Stimulated activated CD8-positive, alpha-beta memory T cell treated with anti-CD3 and anti-CD28 coated beads, Interleukin-2, amount 100 ng/mL, for 1 hour (primary cell): ENCODE results near the gene TBC1D14.

Experiments
- DNase-seq, 2 donors: peaks; one replicate each; pipeline ENCODE4 v3.0.0-alpha.2; 2020; ENCODE audit warnings: low read depth in 2 of 2

The TBC1D14 gene, protein sequence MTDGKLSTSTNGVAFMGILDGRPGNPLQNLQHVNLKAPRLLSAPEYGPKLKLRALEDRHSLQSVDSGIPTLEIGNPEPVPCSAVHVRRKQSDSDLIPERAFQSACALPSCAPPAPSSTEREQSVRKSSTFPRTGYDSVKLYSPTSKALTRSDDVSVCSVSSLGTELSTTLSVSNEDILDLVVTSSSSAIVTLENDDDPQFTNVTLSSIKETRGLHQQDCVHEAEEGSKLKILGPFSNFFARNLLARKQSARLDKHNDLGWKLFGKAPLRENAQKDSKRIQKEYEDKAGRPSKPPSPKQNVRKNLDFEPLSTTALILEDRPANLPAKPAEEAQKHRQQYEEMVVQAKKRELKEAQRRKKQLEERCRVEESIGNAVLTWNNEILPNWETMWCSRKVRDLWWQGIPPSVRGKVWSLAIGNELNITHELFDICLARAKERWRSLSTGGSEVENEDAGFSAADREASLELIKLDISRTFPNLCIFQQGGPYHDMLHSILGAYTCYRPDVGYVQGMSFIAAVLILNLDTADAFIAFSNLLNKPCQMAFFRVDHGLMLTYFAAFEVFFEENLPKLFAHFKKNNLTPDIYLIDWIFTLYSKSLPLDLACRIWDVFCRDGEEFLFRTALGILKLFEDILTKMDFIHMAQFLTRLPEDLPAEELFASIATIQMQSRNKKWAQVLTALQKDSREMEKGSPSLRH

DNA sequence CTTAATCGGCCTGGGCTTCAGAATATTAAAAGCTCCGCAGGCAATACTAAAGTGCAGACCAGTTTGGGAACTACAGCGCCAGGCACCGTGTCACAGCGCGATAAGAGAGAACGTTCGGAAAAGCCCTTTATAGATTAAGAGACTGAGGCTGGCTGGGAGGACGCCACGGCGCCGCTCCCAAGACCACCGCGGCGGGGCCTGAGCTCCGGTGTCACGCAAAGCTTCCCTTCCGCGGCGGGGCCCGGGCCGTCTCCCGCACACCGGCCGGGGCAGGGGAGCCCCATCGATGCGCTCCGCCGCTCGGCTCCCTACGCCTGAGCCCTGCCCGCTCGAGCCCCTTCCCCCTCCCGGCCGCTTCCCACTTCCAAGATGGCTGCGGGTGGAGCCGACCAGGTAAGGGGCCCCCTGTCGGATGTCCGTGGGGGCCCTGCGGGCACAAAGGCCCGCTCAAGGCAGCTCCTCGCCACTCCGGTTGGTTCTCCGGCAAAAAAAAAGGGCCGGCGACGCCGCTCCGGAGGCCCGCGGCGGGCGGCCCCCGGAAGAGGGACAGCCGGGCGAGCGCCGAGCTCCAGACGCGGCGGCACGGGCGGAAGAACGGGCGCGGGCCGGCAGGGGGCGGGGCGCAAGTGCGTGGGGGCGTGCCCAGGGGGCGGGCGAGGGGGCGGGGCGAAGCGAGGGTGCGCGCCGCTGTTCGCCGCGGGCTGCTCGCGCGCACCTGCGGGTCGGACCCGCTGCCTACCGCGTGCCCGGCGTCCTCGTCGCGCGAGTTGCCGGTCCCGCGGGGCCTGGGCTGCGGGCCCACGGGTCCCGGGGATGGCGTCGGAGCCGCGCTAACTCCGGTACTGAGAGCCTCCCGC, at the start of gene TBC1D14:
TBC1D14 (plus strand) TSS at position 714 of the 857 bp plus-strand sequence. CDS start 13,564 bp downstream, outside the sequence.
- DNase-seq: peak; percentile 68 to 76

DNA sequence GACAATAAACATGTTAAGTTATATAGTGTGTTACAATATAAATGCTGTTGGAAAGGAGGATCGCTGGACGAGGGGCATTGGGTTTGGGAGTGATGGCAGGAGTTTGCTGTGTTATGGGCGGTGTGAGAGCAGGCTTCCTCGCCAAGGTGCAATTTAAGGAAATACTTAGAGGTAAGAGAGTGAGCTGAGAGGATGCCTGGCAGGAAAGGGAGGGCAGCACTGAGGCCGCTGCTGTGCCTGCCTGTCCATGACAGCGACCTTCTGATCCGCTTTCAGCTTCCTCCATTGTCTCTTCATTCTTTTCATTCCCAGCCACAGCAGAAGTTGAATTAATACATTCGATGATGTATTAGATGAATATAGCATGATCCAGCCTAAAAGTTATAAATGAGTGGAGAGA, 41.2 kb upstream of the TBC1D14 start:
- DNase-seq: no peak

DNA sequence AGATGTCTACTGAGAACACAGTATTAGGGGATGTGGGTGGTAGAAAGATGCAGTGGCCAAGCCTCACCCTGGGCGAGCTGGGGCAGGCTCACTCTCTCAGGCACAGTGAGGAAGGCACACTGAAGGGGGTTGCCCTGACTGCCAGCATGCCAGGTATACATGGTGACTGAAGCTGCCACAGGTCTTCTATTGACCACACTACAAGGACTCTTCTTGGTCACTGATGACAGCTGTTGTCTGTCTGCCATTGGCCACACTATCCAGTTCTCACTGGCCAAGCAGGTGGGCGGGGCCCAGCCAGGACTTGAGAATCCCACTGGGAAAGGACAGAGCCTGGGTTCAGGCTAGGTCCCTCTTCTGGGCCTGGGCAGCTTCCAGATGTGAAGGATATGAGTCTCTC, 39.7 kb upstream of the TBC1D14 start:
- no peak for DNase-seq

DNA sequence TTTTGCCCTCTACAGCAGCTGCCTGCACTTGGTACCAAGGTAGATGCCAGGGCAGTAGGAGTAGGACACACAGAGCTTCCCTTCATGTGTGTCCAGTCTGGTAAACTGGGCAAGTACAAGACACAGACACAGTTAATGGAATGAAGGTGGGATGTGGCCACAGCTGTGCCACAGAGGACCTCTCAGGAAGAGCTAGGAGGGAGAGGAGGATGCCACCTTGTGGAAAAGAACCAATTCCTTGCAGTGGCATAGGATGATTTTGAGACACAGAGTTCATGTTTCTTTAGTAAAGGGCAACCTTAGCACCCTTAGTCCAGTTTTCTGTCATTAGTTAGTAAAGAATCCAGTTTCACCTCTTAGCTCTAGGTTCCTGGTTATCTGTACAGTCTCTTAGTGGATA, 36.3 kb upstream of the TBC1D14 start:
- DNase-seq: no peak

DNA sequence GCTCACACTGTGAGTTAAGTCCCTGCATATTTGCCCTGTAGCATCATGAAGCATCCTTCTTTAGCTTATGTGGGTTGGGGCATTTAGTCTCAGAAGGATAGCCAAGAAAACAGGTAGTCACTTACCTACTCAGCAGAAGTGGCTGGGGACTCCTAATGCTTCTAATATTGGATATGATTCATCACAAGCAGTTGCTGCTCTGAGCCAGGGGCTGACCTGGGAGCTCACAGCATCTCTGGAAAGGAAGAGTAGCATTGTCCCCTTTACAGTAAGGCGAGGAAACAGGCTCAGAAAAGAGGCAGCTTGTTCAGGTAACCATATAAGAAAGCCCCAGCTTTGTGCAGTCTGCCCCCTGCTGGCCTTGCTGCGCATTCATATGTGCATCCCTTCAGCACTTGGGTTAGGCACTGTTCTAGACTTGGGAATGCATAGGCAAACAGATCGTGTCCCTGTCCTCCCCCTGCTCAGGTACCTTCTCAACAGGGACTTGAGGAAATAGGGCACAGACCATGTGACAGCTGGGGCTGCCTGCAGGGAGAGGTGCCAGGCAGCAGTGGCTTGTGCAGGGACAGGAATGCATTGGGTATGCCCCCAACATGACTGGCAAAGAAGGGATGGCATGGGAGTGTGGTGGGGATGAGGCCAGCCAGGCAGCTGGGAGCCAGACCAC, 35.7 kb upstream of the TBC1D14 start:
- DNase-seq: peak; percentile 56 to 72

DNA sequence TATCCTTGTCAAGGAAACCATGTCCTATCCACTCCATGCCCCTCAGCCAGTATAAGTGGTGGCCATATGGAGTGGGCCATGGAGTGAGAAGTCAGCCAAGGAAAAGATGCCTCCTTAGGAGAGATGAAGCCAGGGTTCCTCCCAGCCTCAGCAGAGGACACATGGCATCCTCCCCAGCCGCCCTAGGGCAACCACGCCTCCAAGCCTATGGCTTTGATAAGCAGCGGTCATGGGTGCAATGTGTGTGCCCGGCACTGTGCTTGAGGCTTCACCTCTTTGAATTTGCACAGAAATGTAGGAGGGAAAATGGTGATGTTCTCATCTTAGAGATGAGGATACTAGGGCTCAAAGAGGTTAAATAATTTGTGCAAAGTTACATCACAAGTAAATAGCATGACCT, 34.6 kb upstream of the TBC1D14 start:
- no peak for DNase-seq

DNA sequence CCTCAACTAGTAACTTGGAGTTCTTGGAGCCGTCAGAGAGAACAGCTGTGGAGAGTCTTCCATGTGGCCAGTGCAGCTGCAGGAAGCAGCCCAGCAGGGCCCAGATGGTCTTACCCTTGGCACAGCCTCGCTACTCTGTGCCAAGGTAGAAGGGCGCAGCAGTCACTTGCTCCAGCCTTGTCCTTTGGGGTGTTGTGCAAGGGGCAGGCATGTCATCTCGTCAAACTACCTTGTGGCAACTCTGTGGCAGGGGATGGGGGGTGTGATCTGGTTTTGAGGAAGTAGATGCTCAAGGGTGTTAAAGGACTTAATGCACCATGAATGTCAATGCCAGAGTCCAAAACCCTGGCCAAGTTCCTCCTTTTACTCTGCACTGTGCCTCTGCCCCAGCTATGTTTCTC, 34.2 kb upstream of the TBC1D14 start:
- no peak for DNase-seq

DNA sequence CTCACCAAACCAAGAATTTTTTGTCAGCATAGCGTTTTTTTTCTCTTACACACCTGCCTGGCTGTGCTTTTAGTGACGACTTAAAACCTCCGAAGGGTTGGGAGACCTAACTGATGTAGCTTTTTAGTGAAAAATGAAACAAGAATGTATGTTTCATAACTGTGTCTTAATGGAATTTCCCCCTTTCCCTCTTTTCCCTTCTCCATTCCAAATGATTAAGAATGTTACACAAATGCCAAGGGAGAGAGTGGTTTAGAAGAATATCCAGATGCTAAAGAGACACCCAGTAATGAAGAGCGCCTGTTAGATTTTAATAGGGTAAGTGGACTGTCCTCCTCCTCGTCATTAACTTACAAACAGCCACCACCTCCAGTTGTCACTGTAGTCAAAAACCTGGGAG, 33.2 kb upstream of the TBC1D14 start:
- DNase-seq: no peak

DNA sequence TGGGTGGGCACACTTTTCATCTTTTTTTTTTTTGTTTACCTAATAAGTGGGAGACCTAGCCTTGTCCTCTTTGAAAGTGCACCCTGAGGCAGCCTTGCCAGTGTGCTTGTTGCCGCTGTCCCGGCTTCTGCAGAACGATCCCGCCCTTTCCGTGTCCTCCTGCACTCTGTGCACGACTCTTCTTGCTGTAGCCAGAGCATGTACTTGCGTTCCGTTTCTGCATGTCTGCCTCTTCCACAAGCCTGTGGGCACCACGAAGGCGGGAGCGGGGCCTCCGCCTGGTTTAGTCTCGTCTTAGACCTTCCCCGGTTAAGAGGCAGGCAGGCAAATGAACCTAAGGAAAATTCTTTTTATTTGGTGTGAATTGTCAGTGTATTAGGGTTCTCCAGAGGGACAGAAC, 32.6 kb upstream of the TBC1D14 start:
- DNase-seq: no peak

DNA sequence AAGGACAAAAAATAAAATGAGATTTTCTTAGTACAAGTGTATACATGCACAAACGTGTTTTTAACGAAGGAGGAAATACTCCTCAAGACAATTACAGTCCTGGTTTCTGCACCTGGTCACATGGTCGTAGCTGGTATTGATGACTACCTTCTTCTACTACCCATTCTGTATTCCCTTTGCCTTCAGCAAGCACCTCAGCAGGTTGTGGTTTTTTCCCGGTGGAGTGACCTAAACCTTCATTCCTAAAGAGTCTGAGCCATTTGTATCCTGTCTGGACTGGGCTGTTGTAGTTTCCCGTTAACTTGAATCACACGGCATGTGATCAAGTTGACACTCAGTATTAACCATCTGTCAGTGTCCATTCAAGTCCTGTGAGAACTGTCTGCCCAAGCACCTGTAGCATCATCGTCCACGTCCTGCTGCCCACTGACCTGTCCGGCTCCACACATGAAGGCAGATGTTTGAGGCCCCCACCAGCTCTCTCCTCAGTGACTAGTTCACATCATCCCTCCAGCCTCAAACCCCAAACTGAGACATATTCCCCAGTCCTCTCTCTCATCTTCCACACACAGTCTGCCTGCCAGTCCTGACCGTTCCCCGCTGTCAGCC, 31.1 kb upstream of the TBC1D14 start:
- DNase-seq: no peak

DNA sequence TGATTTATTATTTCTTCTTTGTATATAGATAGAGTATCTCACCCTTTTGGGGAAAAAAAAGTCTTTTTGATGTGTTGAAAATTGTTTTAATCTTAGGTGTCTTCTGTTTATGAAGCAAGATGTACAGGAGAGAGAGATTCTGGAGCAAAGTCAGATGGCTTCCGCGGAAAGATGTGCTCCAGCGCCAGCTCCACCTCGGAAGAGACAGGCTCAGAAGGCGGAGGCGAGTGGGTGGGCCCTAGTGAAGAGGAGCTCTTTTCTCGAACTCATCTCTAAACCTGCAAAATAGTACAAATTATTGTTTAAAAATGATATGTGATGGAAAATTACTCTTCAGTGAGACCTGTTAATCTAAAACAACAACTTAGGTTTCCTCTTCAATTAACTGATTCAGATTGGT, 28.9 kb upstream of the TBC1D14 start:
- DNase-seq: no peak

DNA sequence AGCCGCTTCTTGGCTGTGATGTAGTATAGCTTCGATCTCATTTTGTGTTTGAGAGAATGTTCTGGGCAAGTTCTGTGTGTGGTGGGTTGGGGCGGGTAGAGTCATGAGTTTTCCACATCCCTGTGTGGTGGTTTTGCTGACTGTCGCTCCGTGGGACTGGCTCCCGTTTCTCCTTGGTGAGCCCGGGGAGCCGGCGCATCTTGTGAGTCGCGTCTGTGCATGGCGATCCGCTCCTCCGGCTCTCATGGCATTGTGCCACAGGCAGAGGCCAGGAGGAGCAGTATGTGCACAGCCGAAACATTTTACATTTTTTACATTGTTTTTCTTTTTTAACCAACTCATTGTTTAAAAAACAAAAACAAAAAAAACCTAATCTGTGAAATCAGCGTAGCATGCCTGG, 27.7 kb upstream of the TBC1D14 start:
- no peak for DNase-seq

DNA sequence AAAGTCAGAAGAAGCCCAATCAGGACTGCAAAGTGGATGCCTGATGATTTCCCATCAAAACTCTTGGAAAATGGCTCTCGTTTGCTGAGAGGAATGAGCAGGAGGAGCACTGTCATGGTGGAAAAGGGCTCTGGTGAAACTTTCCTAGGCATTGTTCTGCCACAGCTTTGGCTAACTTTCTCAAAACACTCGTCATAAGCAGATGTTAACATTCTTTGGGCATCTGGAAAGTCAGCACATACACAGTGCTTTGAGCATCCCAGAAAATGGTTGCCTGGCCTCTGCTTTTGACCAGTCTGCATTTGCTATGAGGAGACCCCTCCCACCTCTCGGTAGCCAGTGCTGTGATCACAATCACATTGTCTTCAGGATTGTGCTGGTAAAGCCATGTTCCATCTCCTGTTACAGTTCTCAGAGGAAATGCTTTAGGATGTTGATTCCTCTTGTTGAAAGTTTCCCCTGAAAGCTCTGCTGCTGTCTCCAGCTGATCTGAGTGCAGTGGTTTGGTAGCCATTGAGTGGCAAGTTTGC, 25.2 kb upstream of the TBC1D14 start:
- no peak for DNase-seq

DNA sequence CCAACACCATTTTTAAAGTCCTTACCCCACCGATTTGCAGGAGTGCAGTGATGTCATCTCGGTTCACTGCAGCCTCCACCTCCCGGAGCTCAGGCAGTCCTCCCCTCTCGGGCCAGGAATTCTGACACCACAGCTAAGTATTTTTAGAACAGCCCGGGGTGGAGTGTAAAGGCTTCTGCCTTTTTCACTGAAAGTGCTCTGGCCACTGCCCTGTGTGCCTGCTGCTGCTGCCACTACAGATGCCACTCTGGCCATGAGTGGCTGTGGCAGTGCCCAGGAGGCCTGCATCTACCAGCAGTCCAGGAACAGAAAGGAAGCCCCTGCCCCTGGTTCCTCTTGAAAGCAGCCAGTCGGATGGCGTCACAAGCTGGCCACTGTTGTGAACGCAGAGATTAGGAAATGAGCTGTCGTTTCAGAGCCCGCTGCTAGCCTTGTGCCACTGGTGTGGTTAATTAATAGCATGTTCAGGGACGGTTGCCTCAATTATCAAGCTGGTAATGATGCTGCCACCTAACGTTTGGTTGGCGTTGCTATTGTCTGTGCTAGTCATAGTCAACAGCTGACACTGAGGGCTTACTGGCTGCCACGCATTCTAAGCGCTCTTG, 23.6 kb upstream of the TBC1D14 start:
- DNase-seq: no peak

DNA sequence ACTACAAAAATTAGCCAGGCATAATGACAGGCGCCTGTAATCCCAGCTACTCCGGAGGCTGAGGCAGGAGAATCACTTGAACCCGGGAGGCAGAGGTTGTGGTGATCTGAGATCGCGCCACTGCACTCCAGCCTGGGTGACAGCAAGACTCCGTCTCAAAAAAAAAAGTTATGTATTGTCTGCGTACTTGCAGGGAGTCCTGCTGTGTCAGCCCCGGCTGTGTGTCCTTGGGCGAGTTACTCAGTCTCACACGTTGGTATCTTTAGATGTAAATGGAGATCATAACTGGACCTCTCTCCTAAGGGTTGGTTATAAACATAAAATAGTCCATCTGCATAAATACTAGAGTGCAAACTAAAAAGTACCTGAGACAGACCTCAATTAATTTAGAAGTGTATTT, 22.7 kb upstream of the TBC1D14 start:
- DNase-seq: no peak

DNA sequence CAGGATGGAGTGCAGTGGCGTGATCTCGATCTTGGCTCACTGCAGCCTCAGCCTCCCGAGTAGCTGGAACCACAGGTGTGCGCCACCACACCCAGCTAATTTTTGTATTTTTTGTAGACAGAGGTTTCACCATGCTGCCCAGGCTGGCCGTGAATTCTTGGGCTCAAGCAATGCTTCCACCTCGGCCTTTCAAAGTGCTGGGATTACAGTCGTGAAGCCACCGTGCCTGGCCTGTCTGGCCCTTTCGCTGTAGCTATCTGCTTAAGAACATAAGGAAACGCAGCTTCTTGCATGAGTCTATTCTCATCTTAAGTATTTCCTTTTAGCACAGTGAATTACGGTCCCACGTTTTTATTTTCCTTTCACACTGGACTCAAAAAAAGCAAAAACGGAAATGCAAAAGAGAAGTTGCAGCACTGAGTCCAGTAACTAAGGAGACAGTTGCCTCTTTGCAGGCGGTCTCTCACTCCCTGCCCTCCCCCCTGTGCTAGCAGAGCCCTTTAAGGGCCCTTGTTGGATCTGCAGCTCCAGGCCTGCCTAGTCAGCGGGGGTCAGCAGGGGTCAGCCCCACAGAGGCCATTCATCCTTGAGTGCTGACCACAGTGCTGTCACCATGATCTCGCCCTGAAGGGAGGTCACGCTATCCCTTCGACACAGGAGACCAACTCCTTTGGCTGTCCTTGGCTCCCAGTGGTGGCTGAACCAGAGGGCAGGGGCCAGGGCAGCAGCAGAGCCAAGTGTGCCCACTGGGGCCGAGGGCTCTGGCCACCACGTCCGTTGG, 21.8 kb upstream of the TBC1D14 start:
- DNase-seq: no peak

DNA sequence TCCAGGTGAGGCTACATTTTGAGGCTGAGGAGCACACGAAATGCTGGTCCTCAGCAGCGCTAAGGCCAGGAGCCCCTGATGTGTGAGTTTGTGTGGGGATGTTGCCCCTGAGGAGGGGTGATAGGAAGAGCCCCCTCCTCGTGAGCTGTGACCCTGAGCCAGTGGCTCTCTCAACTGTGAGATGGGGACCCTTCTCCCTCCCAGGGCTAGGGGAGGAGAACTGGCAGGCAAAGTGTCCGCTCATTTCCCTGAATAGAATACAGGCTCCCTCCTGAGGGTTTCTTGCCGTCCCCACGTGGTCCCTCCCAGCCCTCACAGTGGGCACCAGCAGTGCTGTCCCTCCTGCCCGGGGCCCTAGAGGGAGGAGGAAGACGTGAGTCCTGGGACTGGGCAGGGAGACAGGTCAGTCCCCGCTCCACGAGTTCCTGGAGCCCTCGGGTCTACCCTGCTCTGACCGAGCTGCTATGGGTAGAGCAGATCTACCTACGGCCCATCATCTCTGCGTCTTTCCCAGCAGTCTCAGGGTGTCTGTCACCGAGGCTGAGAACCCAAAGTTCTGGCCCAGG, 21.0 kb upstream of the TBC1D14 start:
- DNase-seq: no peak

DNA sequence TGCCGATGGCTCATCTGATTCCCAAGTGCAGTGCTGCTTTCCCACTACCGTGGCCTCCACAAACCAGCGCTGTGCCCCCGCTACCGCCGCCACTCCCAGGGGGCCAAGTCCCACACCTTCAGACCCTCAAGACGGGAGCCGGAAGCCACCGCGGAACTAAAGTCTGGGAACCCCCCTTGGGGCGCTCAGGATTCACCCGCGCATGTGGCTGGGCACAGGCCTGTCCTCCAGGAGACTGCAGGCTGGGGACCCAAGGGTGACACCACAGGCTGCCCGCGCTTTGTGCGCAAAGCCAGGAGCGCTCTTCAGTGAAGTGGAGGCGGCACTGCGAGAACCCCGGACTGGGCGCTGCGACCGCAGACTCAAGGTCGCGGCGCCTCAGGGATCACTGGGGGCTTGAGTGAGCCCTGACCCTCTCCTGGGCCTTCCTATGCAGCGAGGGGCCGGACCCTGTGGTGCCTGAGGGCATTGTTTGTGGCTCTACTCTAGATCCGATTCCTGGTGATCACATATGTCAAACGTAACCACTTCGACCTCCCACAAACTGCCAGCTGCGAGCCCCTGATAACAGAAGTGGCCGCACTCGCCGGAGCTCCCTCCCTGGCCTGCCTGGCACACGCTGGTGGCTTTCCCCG, 20.4 kb upstream of the TBC1D14 start:
- DNase-seq: no peak

DNA sequence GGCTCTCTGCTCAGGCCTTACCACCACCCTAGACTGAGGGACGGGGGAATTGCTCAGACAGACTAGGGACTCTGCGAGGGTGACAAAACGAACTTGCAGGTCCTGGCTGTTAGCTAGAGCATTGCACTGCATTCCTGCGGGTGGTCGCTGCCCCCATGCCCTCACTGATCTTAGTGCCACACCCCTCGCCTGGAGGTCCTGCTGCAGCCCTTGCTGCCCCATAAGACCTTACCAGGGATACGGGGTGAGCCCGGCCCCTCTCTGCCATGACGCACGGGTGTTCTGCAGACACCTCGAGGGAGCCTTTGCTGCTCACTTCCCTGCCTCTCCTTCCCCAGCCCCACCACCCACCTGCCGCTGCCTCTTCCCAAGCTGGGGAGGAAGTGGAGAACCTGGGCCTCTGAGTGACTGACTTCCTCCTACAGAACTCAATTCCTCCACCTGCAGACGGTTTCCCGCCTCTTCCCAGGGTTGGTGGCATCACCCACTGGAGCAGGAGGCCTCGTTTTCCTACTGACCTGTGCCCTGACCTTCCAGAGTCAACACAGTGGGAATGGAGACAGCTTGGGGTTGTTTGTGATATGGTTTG, 19.8 kb upstream of the TBC1D14 start:
- DNase-seq: no peak
